Neural cell (in vitro differentiated cells): Measurements from ENCODE around the gene EBF3. TPM values are rescaled to one million over a fixed set of nuclear protein-coding genes. Genes with fewer than 3 reads are reported as not detected.

Source experiments
- H2AFZ ChIP-seq: fragments of 200-600, 300-800 bp; sonication (generic), shearing (Covaris generic); 2 replicates; pipeline ENCODE4 v1.6.0; 2014; ENCODE audit warnings: low read depth, mild to moderate bottlenecking, antibody characterized with exemption, low read length, moderate library complexity
- H3F3A ChIP-seq: fragments of 200-600 bp; shearing (Covaris generic); 2 replicates; pipeline ENCODE4 v1.6.1; 2016; ENCODE audit warnings: mild to moderate bottlenecking, moderate library complexity, mixed read lengths, antibody characterized with exemption, low read length; ENCODE audit not compliant: insufficient read depth, poor library complexity, severe bottlenecking
- H3K27ac ChIP-seq: fragments of 200-600, 300-800 bp; sonication (generic), shearing (Covaris generic); 2 replicates; pipeline ENCODE4 v1.5.1; 2014; ENCODE audit warnings: mild to moderate bottlenecking, low read length, moderate library complexity
- H3K27me3 ChIP-seq: fragments of 300-800, 200-600 bp; sonication (generic), shearing (Covaris generic); 2 replicates; pipeline ENCODE4 v1.6.0; 2014; ENCODE audit warnings: mild to moderate bottlenecking, low read depth, low read length, moderate library complexity; ENCODE audit not compliant: insufficient read depth
- H3K36me3 ChIP-seq: fragments of 300-800, 200-600 bp; sonication (generic), shearing (Covaris generic); 2 replicates; pipeline ENCODE4 v1.5.1; 2014; ENCODE audit warnings: mild to moderate bottlenecking, antibody characterized with exemption, low read length, moderate library complexity; ENCODE audit not compliant: insufficient read depth
- H3K4me2 ChIP-seq: fragments of 300-800, 200-600 bp; sonication (generic), shearing (Covaris generic); 2 replicates; pipeline ENCODE4 v1.6.0; 2014; ENCODE audit warnings: mild to moderate bottlenecking, low read length
- H3K4me3 ChIP-seq: fragments of 300-800, 200-600 bp; sonication (generic), shearing (Covaris generic); 2 replicates; pipeline ENCODE4 v1.5.1; 2014; ENCODE audit warnings: mild to moderate bottlenecking, low read length, moderate library complexity
- H3K79me2 ChIP-seq: fragments of 200-600 bp; shearing (Covaris generic); replicated peaks from 2 replicates; pipeline ENCODE4 v1.6.0; 2014; ENCODE audit warnings: mild to moderate bottlenecking, low read length, moderate library complexity; ENCODE audit not compliant: insufficient read depth
- H3K9ac ChIP-seq: fragments of 300-800, 200-600 bp; sonication (generic), shearing (Covaris generic); 2 replicates; pipeline ENCODE4 v1.6.1; 2016; ENCODE audit warnings: mild to moderate bottlenecking, low read length, mixed read lengths
- H3K9me2 ChIP-seq: fragments of 200-600 bp; shearing (Covaris generic); 2 replicates; pipeline ENCODE4 v1.6.1; 2016; ENCODE audit warnings: mild to moderate bottlenecking, low read length, mixed read lengths; ENCODE audit not compliant: insufficient read depth
- H3K9me3 ChIP-seq: fragments of 200-600, 300-800 bp; sonication (generic), shearing (Covaris generic); 2 replicates; pipeline ENCODE4 v1.6.1; 2016; ENCODE audit warnings: mild to moderate bottlenecking, mixed run types, low read length, moderate library complexity, mixed read lengths
- H4K20me1 ChIP-seq: fragments of 200-600 bp; shearing (Covaris generic); 2 replicates; pipeline ENCODE4 v1.6.1; 2016; ENCODE audit warnings: mild to moderate bottlenecking, mixed run types; ENCODE audit not compliant: insufficient read depth
- CTCF ChIP-seq: fragments of 450-650 bp; IDR thresholded peaks from 2 replicates; pipeline ENCODE4 v1.5.1; 2014; ENCODE audit warnings: antibody characterized with exemption, mild to moderate bottlenecking, moderate library complexity; ENCODE audit not compliant: poor library complexity, severe bottlenecking
- EP300 ChIP-seq: fragments of 450-650 bp; conservative IDR thresholded peaks from 2 replicates; pipeline ENCODE4 v1.6.1; 2014; ENCODE audit warnings: antibody characterized with exemption, mild to moderate bottlenecking, moderate library complexity; ENCODE audit not compliant: poor library complexity, severe bottlenecking
- EZH2 ChIP-seq: fragments of 200-600, 300-800 bp; shearing (Covaris generic), sonication (generic); IDR thresholded peaks from 2 replicates; pipeline ENCODE4 v1.6.1; 2014; ENCODE audit warnings: antibody characterized with exemption, low read length, borderline replicate concordance, mild to moderate bottlenecking; ENCODE audit not compliant: insufficient read depth, poor library complexity, severe bottlenecking
- MXI1 ChIP-seq: fragments of 450-650 bp; conservative IDR thresholded peaks from 2 replicates; pipeline ENCODE4 v1.6.1; 2014; ENCODE audit warnings: antibody characterized with exemption, mild to moderate bottlenecking; ENCODE audit not compliant: poor library complexity, severe bottlenecking
- POLR2AphosphoS5 ChIP-seq: IDR thresholded peaks from 2 replicates; pipeline ENCODE4 v1.6.1; 2012
- RAD21 ChIP-seq: fragments of 450-650 bp; conservative IDR thresholded peaks from 2 replicates; pipeline ENCODE4 v1.6.1; 2014; ENCODE audit warnings: antibody characterized with exemption, mild to moderate bottlenecking, moderate library complexity
- REST ChIP-seq: IDR thresholded peaks from 2 replicates; pipeline ENCODE4 v1.6.1; 2012; ENCODE audit warnings: borderline replicate concordance
- SMC3 ChIP-seq: fragments of 450-650 bp; conservative IDR thresholded peaks from 2 replicates; pipeline ENCODE4 v1.6.1; 2014; ENCODE audit warnings: antibody characterized with exemption, mild to moderate bottlenecking, moderate library complexity; ENCODE audit not compliant: poor library complexity
- TAF1 ChIP-seq: IDR thresholded peaks from 2 replicates; pipeline ENCODE4 v1.6.1; 2012; ENCODE audit warnings: low read depth
- polyA plus RNA-seq: library from polyadenylated mRNA; depleted of rRNA; stranded (reverse); fragments of >200 nt; gene quantifications from 2 replicates; pipeline ENCODE4 v1.2.3, GENCODE V29; 2014

EBF3 gene
- polyA plus RNA-seq, 1 donor from 2014 or later = 0.38 TPM

- no peaks in the 10 kb centered on the region for H3K9me3 ChIP-seq
- no peaks in the 10 kb centered on the region for H3K9me2 ChIP-seq
- no peaks in the 10 kb centered on the region for H3F3A ChIP-seq
- H3K9ac ChIP-seq = no peak overlapping the region
- no peak overlapping the region for H2AFZ ChIP-seq
- no peak overlapping the region for H3K4me2 ChIP-seq
- H3K36me3 ChIP-seq = no peaks in the 10 kb centered on the region
- TF ChIP-seq CTCF (no peak), RAD21 (no peak), TAF1 (no peak), EZH2 (no peak), REST (no peak), MXI1 (no peak), SMC3 (no peak), POLR2AphosphoS5 (no peak), EP300 (no peak)
- no peak overlapping the region for H3K27ac ChIP-seq
- H3K79me2 ChIP-seq = no peaks in the 10 kb centered on the region
- H3K4me3 ChIP-seq = no peak overlapping the region
- H4K20me1 ChIP-seq = no peaks in the 10 kb centered on the region
- H3K27me3 ChIP-seq = no peaks in the 10 kb centered on the region
These were observed 22.1 kb downstream of the EBF3 start for GRCh38 chr10:129942019-129942277.

GRCh38 chr10:129941199-129942018, 22.7 kb downstream of the EBF3 start:
- TF ChIP-seq MXI1 (no peak), SMC3 (no peak), REST (no peak), RAD21 (no peak), POLR2AphosphoS5 (no peak), CTCF (no peak), EP300 (no peak), TAF1 (no peak), EZH2 (no peak)
- H3K4me3 ChIP-seq = no peak overlapping the region
- no peak overlapping the region for H2AFZ ChIP-seq
- H3F3A ChIP-seq = no peaks in the 10 kb centered on the region
- no peaks in the 10 kb centered on the region for H3K36me3 ChIP-seq
- no peaks in the 10 kb centered on the region for H4K20me1 ChIP-seq
- no peak overlapping the region for H3K27ac ChIP-seq
- H3K9ac ChIP-seq = no peak overlapping the region
- no peaks in the 10 kb centered on the region for H3K9me3 ChIP-seq
- no peaks in the 10 kb centered on the region for H3K79me2 ChIP-seq
- H3K27me3 ChIP-seq = no peaks in the 10 kb centered on the region
- H3K9me2 ChIP-seq = no peaks in the 10 kb centered on the region
- H3K4me2 ChIP-seq = no peak overlapping the region
